Upper lobe of left lung (tissue), 4 donors: ENCODE measurements around the gene NAMPT.

Source experiments
- EP300 ChIP-seq, 4 donors: sonication (generic); formaldehyde crosslinking; IDR thresholded peaks; one replicate each; pipeline ENCODE4 v1.5.1; 2017; ENCODE audit warnings: antibody characterized with exemption in 4 of 4, control low read depth in 2 of 4
- POLR2A ChIP-seq, 4 donors: fragments of 450-650 bp; IDR thresholded peaks; one replicate each; pipeline ENCODE4 v1.5.1; 2016 to 2017; ENCODE audit warnings: antibody characterized with exemption in 4 of 4, mild to moderate bottlenecking in 2 of 4
- POLR2AphosphoS5 ChIP-seq, 2 donors: sonication (generic); formaldehyde crosslinking; IDR thresholded peaks; one replicate each; pipeline ENCODE4 v1.5.1; 2017; ENCODE audit warnings: antibody characterized with exemption in 2 of 2
- TF ChIP-seq, protein P1 (sequence below), 6 experiments: fragments of 450-650 bp in 4 of 6; fragments of 200-600 bp in 2 of 6; sonication (generic) in 2 of 6; IDR thresholded peaks; one replicate each; pipeline ENCODE4 v1.5.1; 2016 to 2019; ENCODE audit warnings: antibody characterized with exemption in 6 of 6

DNA sequence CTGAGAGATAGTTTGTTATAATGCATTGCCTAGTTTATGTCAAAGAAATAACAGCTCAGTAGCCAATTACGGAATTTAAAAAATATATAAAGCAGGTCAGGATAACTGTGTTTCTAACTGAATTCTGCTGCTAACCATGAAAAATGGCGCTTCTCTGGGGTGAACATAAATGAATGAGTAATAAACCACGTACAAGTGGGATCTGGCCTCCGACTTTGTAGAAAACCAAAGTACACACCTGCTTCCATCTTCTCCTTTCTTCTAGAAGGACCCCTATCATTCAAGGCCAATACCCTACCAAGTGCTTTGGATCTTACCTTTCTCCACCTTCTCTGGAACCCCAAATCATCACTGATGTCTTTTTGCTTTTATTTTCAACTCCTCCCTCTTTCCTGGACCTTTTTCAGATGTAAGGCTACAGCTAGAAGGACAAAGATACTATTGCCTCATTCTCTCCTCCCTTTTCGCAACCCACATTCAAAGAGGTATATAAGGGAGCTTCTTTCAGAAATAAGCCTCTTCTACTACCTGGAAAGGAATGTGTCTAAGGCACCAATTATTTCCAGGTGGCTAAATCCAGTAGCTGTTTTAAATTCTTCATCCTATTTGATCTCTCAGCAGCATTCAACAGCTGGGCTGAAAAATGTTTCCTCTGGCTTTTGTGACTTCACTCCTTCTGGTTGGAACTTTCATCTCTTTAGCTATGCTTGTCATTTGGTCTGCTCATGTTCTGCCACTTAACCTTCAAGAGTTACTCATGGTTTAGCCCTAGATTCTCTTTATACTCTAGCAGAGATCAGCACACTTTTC, 37.7 kb downstream of the NAMPT start:
- TF ChIP-seq, protein P1, sequence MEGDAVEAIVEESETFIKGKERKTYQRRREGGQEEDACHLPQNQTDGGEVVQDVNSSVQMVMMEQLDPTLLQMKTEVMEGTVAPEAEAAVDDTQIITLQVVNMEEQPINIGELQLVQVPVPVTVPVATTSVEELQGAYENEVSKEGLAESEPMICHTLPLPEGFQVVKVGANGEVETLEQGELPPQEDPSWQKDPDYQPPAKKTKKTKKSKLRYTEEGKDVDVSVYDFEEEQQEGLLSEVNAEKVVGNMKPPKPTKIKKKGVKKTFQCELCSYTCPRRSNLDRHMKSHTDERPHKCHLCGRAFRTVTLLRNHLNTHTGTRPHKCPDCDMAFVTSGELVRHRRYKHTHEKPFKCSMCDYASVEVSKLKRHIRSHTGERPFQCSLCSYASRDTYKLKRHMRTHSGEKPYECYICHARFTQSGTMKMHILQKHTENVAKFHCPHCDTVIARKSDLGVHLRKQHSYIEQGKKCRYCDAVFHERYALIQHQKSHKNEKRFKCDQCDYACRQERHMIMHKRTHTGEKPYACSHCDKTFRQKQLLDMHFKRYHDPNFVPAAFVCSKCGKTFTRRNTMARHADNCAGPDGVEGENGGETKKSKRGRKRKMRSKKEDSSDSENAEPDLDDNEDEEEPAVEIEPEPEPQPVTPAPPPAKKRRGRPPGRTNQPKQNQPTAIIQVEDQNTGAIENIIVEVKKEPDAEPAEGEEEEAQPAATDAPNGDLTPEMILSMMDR (IDR thresholded peaks at IDR 0.05): no peak
- TF ChIP-seq POLR2A (IDR thresholded peaks at IDR 0.05) (no peak), POLR2AphosphoS5 (IDR thresholded peaks at IDR 0.05) (no peak), EP300 (IDR thresholded peaks at IDR 0.05) (no peak)
